B cell (primary cell): ENCODE data around the gene NUCKS1.

Source experiments
- EZH2 ChIP-seq: IDR thresholded peaks from 2 replicates; pipeline ENCODE4 v1.6.1; 2012; ENCODE audit warnings: borderline replicate concordance, low read depth, mild to moderate bottlenecking, moderate library complexity, low read length; ENCODE audit not compliant: insufficient read depth, poor library complexity, severe bottlenecking
- TF ChIP-seq, protein P1 (sequence below): fragments of 200-600 bp; IDR thresholded peaks from one replicate; pipeline ENCODE4 v1.8.0; 2022; ENCODE audit warnings: antibody characterized with exemption, mild to moderate bottlenecking

DNA sequence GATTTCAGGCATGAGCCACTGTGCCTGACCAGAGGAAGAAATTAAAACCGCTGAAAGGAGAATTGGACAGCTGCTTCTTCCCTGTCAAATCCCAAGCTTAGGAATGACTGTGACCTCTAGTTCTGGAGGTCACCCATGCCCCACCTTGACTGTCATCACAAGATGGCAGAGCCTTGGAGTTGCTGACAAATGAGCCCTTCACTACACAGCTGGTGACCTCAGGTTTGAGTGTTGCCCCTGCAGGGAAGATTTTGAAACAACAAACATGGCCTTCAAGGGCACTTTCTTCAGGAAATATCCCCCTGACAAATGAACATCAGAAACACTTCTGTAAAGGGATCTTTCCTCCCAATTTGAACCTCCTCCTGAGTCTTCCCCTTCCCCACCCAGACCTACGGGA is 62.7 kb downstream of the NUCKS1 start:
- TF ChIP-seq, protein P1, sequence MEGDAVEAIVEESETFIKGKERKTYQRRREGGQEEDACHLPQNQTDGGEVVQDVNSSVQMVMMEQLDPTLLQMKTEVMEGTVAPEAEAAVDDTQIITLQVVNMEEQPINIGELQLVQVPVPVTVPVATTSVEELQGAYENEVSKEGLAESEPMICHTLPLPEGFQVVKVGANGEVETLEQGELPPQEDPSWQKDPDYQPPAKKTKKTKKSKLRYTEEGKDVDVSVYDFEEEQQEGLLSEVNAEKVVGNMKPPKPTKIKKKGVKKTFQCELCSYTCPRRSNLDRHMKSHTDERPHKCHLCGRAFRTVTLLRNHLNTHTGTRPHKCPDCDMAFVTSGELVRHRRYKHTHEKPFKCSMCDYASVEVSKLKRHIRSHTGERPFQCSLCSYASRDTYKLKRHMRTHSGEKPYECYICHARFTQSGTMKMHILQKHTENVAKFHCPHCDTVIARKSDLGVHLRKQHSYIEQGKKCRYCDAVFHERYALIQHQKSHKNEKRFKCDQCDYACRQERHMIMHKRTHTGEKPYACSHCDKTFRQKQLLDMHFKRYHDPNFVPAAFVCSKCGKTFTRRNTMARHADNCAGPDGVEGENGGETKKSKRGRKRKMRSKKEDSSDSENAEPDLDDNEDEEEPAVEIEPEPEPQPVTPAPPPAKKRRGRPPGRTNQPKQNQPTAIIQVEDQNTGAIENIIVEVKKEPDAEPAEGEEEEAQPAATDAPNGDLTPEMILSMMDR, result no peak
- TF ChIP-seq EZH2, result no peak
